Stimulated activated CD8-positive, alpha-beta memory T cell treated with anti-CD3 and anti-CD28 coated beads, Interleukin-4, amount 100 ng/mL, for 24 hours (primary cell): Measurements from ENCODE around the gene C6.
"Not testable (repeated sequence)": the region's sequence is repeated elsewhere in the genome, so short reads cannot be mapped to it uniquely, and the experiment has no call there.

Experiments used
- DNase-seq: peaks from one replicate; pipeline ENCODE4 v3.0.0-alpha.2; 2020; ENCODE audit warnings: low read depth

Gene C6

GRCh38 chr5:41199660-41200059, 13.7 kb downstream of the C6 start:
- no peak for DNase-seq

GRCh38 chr5:41196197-41196596, 17.1 kb downstream of the C6 start:
- no peak for DNase-seq

- no peak for DNase-seq
Observed at GRCh38 chr5:41195228-41195627, 18.1 kb downstream of the C6 start.

- DNase-seq = no peak
Observed at GRCh38 chr5:41194339-41194738, 19.0 kb downstream of the C6 start.

GRCh38 chr5:41193456-41194205, 19.7 kb downstream of the C6 start:
- no peak for DNase-seq

- DNase-seq = no peak
Observed at GRCh38 chr5:41191249-41191648, 22.1 kb downstream of the C6 start.

- DNase-seq = no peak
Observed at GRCh38 chr5:41186143-41186542, 27.2 kb downstream of the C6 start.

- DNase-seq = not testable (repeated sequence)
Observed at GRCh38 chr5:41183331-41183730, 30.0 kb downstream of the C6 start.

GRCh38 chr5:41182666-41183065, 30.7 kb downstream of the C6 start:
- no peak for DNase-seq

- DNase-seq = no peak
Observed at GRCh38 chr5:41181691-41182564, 31.4 kb downstream of the C6 start.

- DNase-seq = no peak
Observed at GRCh38 chr5:41176952-41177351, 36.4 kb downstream of the C6 start.

GRCh38 chr5:41172012-41172411, 41.3 kb downstream of the C6 start:
- DNase-seq = no peak

- DNase-seq = no peak
Observed at GRCh38 chr5:41161271-41161670, 52.1 kb downstream of the C6 start.

GRCh38 chr5:41157272-41157894, 55.9 kb downstream of the C6 start:
- DNase-seq = no peak

GRCh38 chr5:41156739-41157138, 56.6 kb downstream of the C6 start:
- DNase-seq = no peak

GRCh38 chr5:41154491-41154890, 58.8 kb downstream of the C6 start:
- DNase-seq = no peak

GRCh38 chr5:41151564-41151963, 61.8 kb downstream of the C6 start:
- DNase-seq = no peak

- no peak for DNase-seq
Observed at GRCh38 chr5:41148448-41148847, 64.9 kb downstream of the C6 start.

GRCh38 chr5:41145306-41145705, 68.0 kb downstream of the C6 start:
- DNase-seq = no peak

GRCh38 chr5:41143131-41143901, 70.0 kb downstream of the C6 start:
- DNase-seq = no peak

- DNase-seq = no peak
Observed at GRCh38 chr5:41127967-41128690, 85.2 kb downstream of the C6 start.
